HepG2 (cell line): ENCODE measurements around the gene DSG2. TPM values are rescaled to one million over a fixed set of nuclear protein-coding genes. Genes with fewer than 3 reads are reported as not detected.

Experiments
- ATAC-seq: fragments of 200-7000 bp; cut with Tn5 transposase; 3 replicates; pipeline ENCODE4 v1.9.1; 2020; ENCODE audit warnings: mild to moderate bottlenecking, moderate library complexity
- BruUV-seq: library from RNA; stranded (reverse); fragments of 400-500 nt; replicated peaks from 2 replicates; lab custom pipeline; 2021; lab: Mats Ljungman, UMichigan
- CTCF ChIA-PET: fragments of 300-600 bp; formaldehyde crosslinking; extraction: SDS; loops from one replicate; lab custom pipeline; 2021; ENCODE audit warnings: low total read pairs, inconsistent platforms, low intra/inter-chr PET ratio; lab: Yijun Ruan, JAX
- POLR2A ChIA-PET: fragments of 350-600 bp; sonication (Branson Sonifier 250); formaldehyde crosslinking; loops from one replicate; lab custom pipeline; 2020; ENCODE audit warnings: antibody characterized with exemption, inconsistent platforms; lab: Yijun Ruan, JAX
- DNase-seq: peaks from one replicate; pipeline ENCODE4 v3.0.0-alpha.2; 2015; ENCODE audit warnings: low spot score
- FAIRE-seq: peaks from 3 replicates; lab custom pipeline; 2011; peaks lifted over from hg19 to GRCh38; lab: Jason Lieb, UNC
- H2AFZ ChIP-seq: one replicate; pipeline ENCODE4 v1.6.1; 2011; ENCODE audit warnings: low read length, inconsistent platforms
- H3K27ac ChIP-seq: fragments of 300-600 bp; 3 replicates; pipeline ENCODE4 v1.8.0; 2011; ENCODE audit warnings: mixed run types, mild to moderate bottlenecking, mixed read lengths, low read length, inconsistent platforms; ENCODE audit not compliant: insufficient read depth; ENCODE audit errors: extremely low read length
- H3K27me3 ChIP-seq, 2 experiments: fragments of 200-600 bp in 1 of 2; 2 replicates in 1 of 2; 3 replicates in 1 of 2; pipeline versions ENCODE4 v1.6.0 to v1.8.0; 2011; ENCODE audit warnings: low read length in 2 of 2, mild to moderate bottlenecking in 2 of 2, moderate library complexity in 2 of 2, inconsistent platforms in 1 of 2; ENCODE audit not compliant: insufficient read depth in 2 of 2, control insufficient read depth in 1 of 2
- H3K36me3 ChIP-seq, 2 experiments: fragments of 200-600 bp in 1 of 2; replicated peaks in 1 of 2; 2 replicates in 1 of 2; 3 replicates in 1 of 2; pipeline versions ENCODE4 v1.5.1 to v1.8.0; 2011; ENCODE audit warnings: low read length in 2 of 2, inconsistent platforms in 1 of 2; ENCODE audit not compliant: insufficient read depth in 2 of 2, control insufficient read depth in 1 of 2
- H3K4me1 ChIP-seq: 2 replicates; pipeline ENCODE4 v1.5.1; 2012; ENCODE audit warnings: low read length, inconsistent platforms; ENCODE audit not compliant: insufficient read depth
- H3K4me2 ChIP-seq: 2 replicates; pipeline ENCODE4 v1.6.0; 2011; ENCODE audit warnings: low read depth, low read length, inconsistent platforms
- H3K4me3 ChIP-seq, 3 experiments: fragments of 200-600 bp in 1 of 3; sonication (generic), shearing (Covaris generic) in 1 of 3; replicated peaks in 1 of 3; 2 replicates each; pipeline ENCODE4 v1.5.1; 2011 to 2016; ENCODE audit warnings: low read length in 3 of 3, inconsistent platforms in 2 of 3, low read depth in 2 of 3, mild to moderate bottlenecking in 2 of 3, control low read depth in 1 of 3, mixed read lengths in 1 of 3; ENCODE audit not compliant: insufficient read depth in 1 of 3
- H3K79me2 ChIP-seq: one replicate; pipeline ENCODE4 v1.6.1; 2011; ENCODE audit warnings: low read length, inconsistent platforms; ENCODE audit not compliant: insufficient read depth
- H3K9ac ChIP-seq: 2 replicates; pipeline ENCODE4 v1.6.0; 2011; ENCODE audit warnings: mild to moderate bottlenecking, low read depth, low read length, inconsistent platforms; ENCODE audit not compliant: insufficient read depth
- H3K9me3 ChIP-seq: 2 replicates; pipeline ENCODE4 v1.5.1; 2012; ENCODE audit warnings: mild to moderate bottlenecking, low read length
- H4K20me1 ChIP-seq: 2 replicates; pipeline ENCODE4 v1.6.0; 2011; ENCODE audit warnings: inconsistent platforms, mild to moderate bottlenecking, low read length, moderate library complexity; ENCODE audit not compliant: insufficient read depth
- ETV6 ChIP-seq: sonication (generic); formaldehyde crosslinking; conservative IDR thresholded peaks from 2 replicates; pipeline ENCODE4 v1.4.0; 2020; ENCODE audit warnings: missing genetic modification reagents
- FOXC1 ChIP-seq: sonication (generic); formaldehyde crosslinking; IDR thresholded peaks from 2 replicates; pipeline ENCODE4 v1.8.0; 2022; ENCODE audit warnings: mild to moderate bottlenecking, missing genetic modification reagents, borderline replicate concordance
- HMG20B ChIP-seq: conservative IDR thresholded peaks from 2 replicates; pipeline ENCODE4 v1.6.1; 2016; ENCODE audit warnings: missing genetic modification reagents, missing compliant biosample characterization
- KDM3A ChIP-seq: IDR thresholded peaks from 2 replicates; pipeline ENCODE4 v1.6.1; 2018; ENCODE audit warnings: low read depth, missing compliant biosample characterization
- RFX3 ChIP-seq: IDR thresholded peaks from 2 replicates; pipeline ENCODE4 v1.6.1; 2016; ENCODE audit warnings: missing biosample characterization, missing genetic modification reagents
- U2AF1 ChIP-seq: fragments of 200-400 bp; formaldehyde crosslinking; optimal IDR thresholded peaks from 2 replicates; pipeline ENCODE3; 2017; ENCODE audit warnings: mild to moderate bottlenecking, low read depth, low read length
- ZNF124 ChIP-seq: sonication (generic); formaldehyde crosslinking; IDR thresholded peaks from 2 replicates; pipeline ENCODE4 v1.4.0; 2020; ENCODE audit warnings: missing genetic modification reagents
- ZNF230 ChIP-seq: sonication (generic); formaldehyde crosslinking; IDR thresholded peaks from 2 replicates; pipeline ENCODE4 v1.4.0; 2020; ENCODE audit warnings: mild to moderate bottlenecking, missing genetic modification reagents
- ZSCAN30 ChIP-seq: sonication (generic); formaldehyde crosslinking; IDR thresholded peaks from 2 replicates; pipeline ENCODE4 v1.5.0; 2020; ENCODE audit warnings: mild to moderate bottlenecking, missing genetic modification reagents
- WGBS: methylation state at CpG from one replicate; pipeline ENCODE4 v1.1.6; 2017; ENCODE audit warnings: low lambda C conversion rate; 5-methylcytosine and 5-hydroxymethylcytosine counted together
- in situ Hi-C: cut with HindIII; loops from 2 replicates; pipeline ENCODE4 v1.10.0; 2017; ENCODE audit warnings: low pct_unique_long_range_greater_than_20kb; ENCODE audit not compliant: extremely low pct_ligation_motif_present
- intact Hi-C: fragments of 100-400 bp; cut with micrococcal nuclease; formaldehyde crosslinking; loops from one replicate; pipeline ENCODE4 v1.10.0; 2022; ENCODE audit not compliant: unreplicated experiment
- polyA plus RNA-seq, 8 experiments: library from polyadenylated mRNA; depleted of rRNA in 3 of 8; stranded (reverse) in 7 of 8; unstranded in 1 of 8; fragments of >200 nt; fragmentation: Illumina TruSeq in 4 of 8; extraction: Trizol in 4 of 8; gene quantifications; 2 replicates each; pipeline versions ENCODE4 v1.2.1 to v1.2.3, GENCODE V29; 2011 to 2016; ENCODE audit warnings: low read depth in 4 of 8, missing spikeins in 1 of 8, mixed read lengths in 1 of 8; ENCODE audit not compliant: insufficient read depth in 1 of 8
- total RNA-seq, 5 experiments: library from RNA; depleted of rRNA; stranded (reverse); fragments of >200 nt; fragmentation: Illumina TruSeq; extraction: Trizol; gene quantifications; 2 replicates each; pipeline ENCODE4 v1.2.3, GENCODE V29; 2016; ENCODE audit warnings: low read depth in 1 of 5
- TF ChIP-seq, protein P1 (sequence below): sonication (generic); formaldehyde crosslinking; IDR thresholded peaks from 2 replicates; pipeline ENCODE4 v1.5.0; 2020; ENCODE audit warnings: mild to moderate bottlenecking, missing genetic modification reagents
- TF ChIP-seq, protein P2 (sequence below): sonication (generic); formaldehyde crosslinking; IDR thresholded peaks from 2 replicates; pipeline ENCODE4 v1.9.0; 2021; ENCODE audit warnings: missing genetic modification reagents, borderline replicate concordance
- TF ChIP-seq, protein P3 (sequence below): sonication (generic); formaldehyde crosslinking; IDR thresholded peaks from 2 replicates; pipeline ENCODE4 v1.5.0; 2020; ENCODE audit warnings: missing genetic modification reagents, mild to moderate bottlenecking, borderline replicate concordance

Gene DSG2
- total and polyA plus RNA-seq, 2 of the 13 experiments (the other 11 are each of a cell fraction or from before 2014, with no cell fraction given), result 23.3 to 66.7 TPM

DNA sequence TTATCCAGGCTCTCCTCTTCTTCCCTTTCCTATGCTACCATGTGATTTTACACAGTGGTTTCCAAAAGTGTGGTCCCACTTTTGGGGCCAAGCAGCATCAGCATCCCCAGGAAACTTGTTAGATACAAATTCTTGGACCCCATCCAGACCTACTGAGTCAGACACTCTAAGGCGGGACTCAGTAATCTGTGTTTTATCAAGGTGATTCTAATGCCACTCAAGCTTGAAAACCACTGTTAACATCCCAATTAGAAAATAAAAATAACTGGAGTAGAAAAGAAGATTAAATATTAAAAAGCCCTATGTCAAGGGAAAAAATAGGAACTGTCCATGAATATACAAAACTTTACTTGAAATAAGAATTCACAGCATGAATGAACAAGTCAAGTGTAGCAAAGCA is 10.8 kb downstream of the DSG2 start:
- no peaks in the 10 kb centered on the region for H3K9me3 ChIP-seq
- FAIRE-seq, result no peak
- H4K20me1 ChIP-seq, result peaks cover 3% of the 10 kb centered on the region; the same call in 1 of the 2 replicates
- H3K36me3 ChIP-seq, result 0 out of 5 replicates have a peak, but pooled peaks cover 0 to 2% of the 10 kb centered on the region in 2 experiments
- H3K27ac ChIP-seq, result peak overlapping the region; percentile 66
- no peak overlapping the region for H3K4me3 ChIP-seq
- WGBS, result 100% methylated on average over 1 of the region's 1 CpG
- no peaks in the 10 kb centered on the region for H3K27me3 ChIP-seq
- ATAC-seq, result no peak
- no peak overlapping the region for H3K4me2 ChIP-seq
- peaks cover 47% of the 10 kb centered on the region for H3K79me2 ChIP-seq
- TF ChIP-seq RFX3 (CRISPR knock-in tag) (no peak), ZNF124 (no peak), HMG20B (CRISPR knock-in tag) (no peak), FOXC1 (no peak), ZNF230 (CRISPR knock-in tag) (no peak), ETV6 (CRISPR knock-in tag) (no peak), ZSCAN30 (CRISPR knock-in tag) (no peak), KDM3A (no peak), U2AF1 (no peak)
- TF ChIP-seq, protein P1, sequence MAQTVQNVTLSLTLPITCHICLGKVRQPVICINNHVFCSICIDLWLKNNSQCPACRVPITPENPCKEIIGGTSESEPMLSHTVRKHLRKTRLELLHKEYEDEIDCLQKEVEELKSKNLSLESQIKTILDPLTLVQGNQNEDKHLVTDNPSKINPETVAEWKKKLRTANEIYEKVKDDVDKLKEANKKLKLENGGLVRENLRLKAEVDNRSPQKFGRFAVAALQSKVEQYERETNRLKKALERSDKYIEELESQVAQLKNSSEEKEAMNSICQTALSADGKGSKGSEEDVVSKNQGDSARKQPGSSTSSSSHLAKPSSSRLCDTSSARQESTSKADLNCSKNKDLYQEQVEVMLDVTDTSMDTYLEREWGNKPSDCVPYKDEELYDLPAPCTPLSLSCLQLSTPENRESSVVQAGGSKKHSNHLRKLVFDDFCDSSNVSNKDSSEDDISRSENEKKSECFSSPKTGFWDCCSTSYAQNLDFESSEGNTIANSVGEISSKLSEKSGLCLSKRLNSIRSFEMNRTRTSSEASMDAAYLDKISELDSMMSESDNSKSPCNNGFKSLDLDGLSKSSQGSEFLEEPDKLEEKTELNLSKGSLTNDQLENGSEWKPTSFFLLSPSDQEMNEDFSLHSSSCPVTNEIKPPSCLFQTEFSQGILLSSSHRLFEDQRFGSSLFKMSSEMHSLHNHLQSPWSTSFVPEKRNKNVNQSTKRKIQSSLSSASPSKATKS (CRISPR knock-in tag), result no peak
- TF ChIP-seq, protein P2, sequence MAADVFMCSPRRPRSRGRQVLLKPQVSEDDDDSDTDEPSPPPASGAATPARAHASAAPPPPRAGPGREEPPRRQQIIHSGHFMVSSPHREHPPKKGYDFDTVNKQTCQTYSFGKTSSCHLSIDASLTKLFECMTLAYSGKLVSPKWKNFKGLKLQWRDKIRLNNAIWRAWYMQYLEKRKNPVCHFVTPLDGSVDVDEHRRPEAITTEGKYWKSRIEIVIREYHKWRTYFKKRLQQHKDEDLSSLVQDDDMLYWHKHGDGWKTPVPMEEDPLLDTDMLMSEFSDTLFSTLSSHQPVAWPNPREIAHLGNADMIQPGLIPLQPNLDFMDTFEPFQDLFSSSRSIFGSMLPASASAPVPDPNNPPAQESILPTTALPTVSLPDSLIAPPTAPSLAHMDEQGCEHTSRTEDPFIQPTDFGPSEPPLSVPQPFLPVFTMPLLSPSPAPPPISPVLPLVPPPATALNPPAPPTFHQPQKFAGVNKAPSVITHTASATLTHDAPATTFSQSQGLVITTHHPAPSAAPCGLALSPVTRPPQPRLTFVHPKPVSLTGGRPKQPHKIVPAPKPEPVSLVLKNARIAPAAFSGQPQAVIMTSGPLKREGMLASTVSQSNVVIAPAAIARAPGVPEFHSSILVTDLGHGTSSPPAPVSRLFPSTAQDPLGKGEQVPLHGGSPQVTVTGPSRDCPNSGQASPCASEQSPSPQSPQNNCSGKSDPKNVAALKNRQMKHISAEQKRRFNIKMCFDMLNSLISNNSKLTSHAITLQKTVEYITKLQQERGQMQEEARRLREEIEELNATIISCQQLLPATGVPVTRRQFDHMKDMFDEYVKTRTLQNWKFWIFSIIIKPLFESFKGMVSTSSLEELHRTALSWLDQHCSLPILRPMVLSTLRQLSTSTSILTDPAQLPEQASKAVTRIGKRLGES, result no peak
- TF ChIP-seq, protein P3, sequence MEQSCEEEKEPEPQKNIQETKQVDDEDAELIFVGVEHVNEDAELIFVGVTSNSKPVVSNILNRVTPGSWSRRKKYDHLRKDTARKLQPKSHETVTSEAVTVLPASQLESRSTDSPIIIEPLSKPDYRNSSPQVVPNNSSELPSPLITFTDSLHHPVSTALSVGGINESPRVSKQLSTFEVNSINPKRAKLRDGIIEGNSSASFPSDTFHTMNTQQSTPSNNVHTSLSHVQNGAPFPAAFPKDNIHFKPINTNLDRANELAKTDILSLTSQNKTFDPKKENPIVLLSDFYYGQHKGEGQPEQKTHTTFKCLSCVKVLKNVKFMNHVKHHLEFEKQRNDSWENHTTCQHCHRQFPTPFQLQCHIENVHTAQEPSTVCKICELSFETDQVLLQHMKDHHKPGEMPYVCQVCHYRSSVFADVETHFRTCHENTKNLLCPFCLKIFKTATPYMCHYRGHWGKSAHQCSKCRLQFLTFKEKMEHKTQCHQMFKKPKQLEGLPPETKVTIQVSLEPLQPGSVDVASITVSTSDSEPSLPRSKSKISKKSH (CRISPR knock-in tag), result no peak
- intact Hi-C loops (no loop called here), in situ Hi-C loops (no loop called here)
- H3K9ac ChIP-seq, result no peak overlapping the region
- no peak for DNase-seq
- POLR2A ChIA-PET, result interaction anchor here (2.3 kb wide), 1 partner anchor 9 kb away, joined by 10 read pairs; no protein-coding TSS in a partner anchor
- peaks cover 54% of the 10 kb centered on the region for H3K4me1 ChIP-seq
- CTCF ChIA-PET, result no interaction called here
- no peak overlapping the region for H2AFZ ChIP-seq
- BruUV-seq, result no TSS peak
